HL-60 (cell line): ENCODE results near the gene FHAD1.

Experiments used
- DNase-seq, 2 experiments: peaks; one replicate each; pipeline ENCODE4 v3.0.0-alpha.2; 2010 to 2020; ENCODE audit warnings: low read depth in 1 of 2, low spot score in 1 of 2
- H3K27ac ChIP-seq: fragments of 250-450 bp; sonication (Bioruptor Pico); replicated peaks from 2 replicates; pipeline ENCODE4 v1.5.1; 2020; ENCODE audit warnings: mild to moderate bottlenecking, moderate library complexity
- H3K27me3 ChIP-seq: fragments of 250-450 bp; sonication (Bioruptor Pico); 2 replicates; pipeline ENCODE4 v1.5.1; 2021; ENCODE audit warnings: mild to moderate bottlenecking, moderate library complexity; ENCODE audit not compliant: insufficient read depth, poor library complexity, severe bottlenecking
- H3K4me3 ChIP-seq: replicated peaks from 2 replicates; pipeline ENCODE4 v1.5.1; 2011; ENCODE audit warnings: mild to moderate bottlenecking, control low read depth, low read length; ENCODE audit not compliant: insufficient read depth
- GABPA ChIP-seq: IDR thresholded peaks from 2 replicates; pipeline ENCODE4 v1.6.1; 2012; ENCODE audit warnings: low read depth
- POLR2AphosphoS5 ChIP-seq: IDR thresholded peaks from 2 replicates; pipeline ENCODE4 v1.6.1; 2012; ENCODE audit warnings: low read depth
- SPI1 ChIP-seq: IDR thresholded peaks from 2 replicates; pipeline ENCODE4 v1.6.1; 2012; ENCODE audit warnings: low read depth, mild to moderate bottlenecking, borderline replicate concordance
- TF ChIP-seq, protein P1 (sequence below): IDR thresholded peaks from one replicate; pipeline ENCODE4 v1.5.1; 2011; ENCODE audit warnings: low read length, control low read depth, inconsistent platforms; ENCODE audit not compliant: insufficient read depth
- TF ChIP-seq, protein P2 (sequence below): IDR thresholded peaks from 2 replicates; pipeline ENCODE4 v1.6.1; 2012; ENCODE audit warnings: low read depth; ENCODE audit not compliant: insufficient replicate concordance

The FHAD1 gene

DNA sequence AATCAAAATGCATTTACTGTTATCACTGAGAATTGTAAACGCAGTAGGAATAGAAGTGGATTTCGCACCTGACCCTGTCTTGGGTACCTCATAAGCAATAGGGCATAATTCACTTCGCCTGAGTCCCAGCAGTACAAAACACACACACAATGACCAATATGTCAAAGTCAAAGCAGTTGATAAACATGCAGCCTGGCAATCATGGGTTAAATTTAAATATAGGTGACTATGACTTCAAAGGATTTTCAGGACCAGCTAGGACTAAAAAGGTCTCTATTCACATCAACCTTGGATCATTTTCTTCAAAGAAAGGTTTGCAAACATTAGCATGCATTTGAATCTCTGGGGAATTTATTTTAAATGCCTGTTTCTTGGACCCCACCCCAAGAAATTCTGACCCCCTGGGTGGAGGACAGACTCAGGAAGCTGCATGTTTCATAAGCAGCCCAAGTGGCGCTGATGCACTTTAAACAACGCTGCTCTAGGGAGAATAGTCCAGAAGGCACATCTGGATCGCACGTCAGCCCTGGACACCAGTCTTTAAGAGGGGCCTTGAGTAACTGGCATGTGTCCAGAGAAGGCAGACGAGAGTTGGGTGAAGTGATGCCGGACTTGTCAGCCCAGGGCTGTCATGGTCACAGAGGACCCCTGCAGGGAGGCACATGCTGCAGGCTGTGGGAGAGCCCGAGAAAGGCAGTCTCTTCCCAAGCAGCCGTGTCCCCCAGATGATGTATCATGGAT is 107.0 kb downstream of the FHAD1 start:
- TF ChIP-seq, protein P1, sequence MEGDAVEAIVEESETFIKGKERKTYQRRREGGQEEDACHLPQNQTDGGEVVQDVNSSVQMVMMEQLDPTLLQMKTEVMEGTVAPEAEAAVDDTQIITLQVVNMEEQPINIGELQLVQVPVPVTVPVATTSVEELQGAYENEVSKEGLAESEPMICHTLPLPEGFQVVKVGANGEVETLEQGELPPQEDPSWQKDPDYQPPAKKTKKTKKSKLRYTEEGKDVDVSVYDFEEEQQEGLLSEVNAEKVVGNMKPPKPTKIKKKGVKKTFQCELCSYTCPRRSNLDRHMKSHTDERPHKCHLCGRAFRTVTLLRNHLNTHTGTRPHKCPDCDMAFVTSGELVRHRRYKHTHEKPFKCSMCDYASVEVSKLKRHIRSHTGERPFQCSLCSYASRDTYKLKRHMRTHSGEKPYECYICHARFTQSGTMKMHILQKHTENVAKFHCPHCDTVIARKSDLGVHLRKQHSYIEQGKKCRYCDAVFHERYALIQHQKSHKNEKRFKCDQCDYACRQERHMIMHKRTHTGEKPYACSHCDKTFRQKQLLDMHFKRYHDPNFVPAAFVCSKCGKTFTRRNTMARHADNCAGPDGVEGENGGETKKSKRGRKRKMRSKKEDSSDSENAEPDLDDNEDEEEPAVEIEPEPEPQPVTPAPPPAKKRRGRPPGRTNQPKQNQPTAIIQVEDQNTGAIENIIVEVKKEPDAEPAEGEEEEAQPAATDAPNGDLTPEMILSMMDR = no peak
- TF ChIP-seq SPI1 (no peak), POLR2AphosphoS5 (no peak), GABPA (no peak)
- TF ChIP-seq, protein P2, sequence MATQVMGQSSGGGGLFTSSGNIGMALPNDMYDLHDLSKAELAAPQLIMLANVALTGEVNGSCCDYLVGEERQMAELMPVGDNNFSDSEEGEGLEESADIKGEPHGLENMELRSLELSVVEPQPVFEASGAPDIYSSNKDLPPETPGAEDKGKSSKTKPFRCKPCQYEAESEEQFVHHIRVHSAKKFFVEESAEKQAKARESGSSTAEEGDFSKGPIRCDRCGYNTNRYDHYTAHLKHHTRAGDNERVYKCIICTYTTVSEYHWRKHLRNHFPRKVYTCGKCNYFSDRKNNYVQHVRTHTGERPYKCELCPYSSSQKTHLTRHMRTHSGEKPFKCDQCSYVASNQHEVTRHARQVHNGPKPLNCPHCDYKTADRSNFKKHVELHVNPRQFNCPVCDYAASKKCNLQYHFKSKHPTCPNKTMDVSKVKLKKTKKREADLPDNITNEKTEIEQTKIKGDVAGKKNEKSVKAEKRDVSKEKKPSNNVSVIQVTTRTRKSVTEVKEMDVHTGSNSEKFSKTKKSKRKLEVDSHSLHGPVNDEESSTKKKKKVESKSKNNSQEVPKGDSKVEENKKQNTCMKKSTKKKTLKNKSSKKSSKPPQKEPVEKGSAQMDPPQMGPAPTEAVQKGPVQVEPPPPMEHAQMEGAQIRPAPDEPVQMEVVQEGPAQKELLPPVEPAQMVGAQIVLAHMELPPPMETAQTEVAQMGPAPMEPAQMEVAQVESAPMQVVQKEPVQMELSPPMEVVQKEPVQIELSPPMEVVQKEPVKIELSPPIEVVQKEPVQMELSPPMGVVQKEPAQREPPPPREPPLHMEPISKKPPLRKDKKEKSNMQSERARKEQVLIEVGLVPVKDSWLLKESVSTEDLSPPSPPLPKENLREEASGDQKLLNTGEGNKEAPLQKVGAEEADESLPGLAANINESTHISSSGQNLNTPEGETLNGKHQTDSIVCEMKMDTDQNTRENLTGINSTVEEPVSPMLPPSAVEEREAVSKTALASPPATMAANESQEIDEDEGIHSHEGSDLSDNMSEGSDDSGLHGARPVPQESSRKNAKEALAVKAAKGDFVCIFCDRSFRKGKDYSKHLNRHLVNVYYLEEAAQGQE = no peak
- no peak overlapping the region for H3K27ac ChIP-seq
- no peak for DNase-seq
- no peak overlapping the region for H3K4me3 ChIP-seq
- H3K27me3 ChIP-seq = no peaks in the 10 kb centered on the region

DNA sequence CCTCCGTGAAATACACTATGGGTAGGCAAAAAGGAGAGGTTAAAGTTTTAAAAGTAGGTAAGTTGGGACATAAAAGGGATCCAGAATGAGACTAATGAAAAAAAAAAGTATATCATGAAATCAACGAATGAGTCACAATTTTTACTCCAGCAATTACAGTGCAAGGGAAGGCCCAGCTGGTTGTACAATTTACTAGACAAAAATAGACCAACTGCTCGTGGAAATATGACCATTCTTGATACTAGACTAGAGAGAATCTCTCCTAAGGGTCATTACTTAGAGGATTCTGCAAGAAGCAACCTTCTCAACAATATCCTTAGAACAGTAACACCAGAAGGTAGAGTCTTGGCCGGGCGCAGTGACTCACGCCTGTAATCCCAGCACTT is 107.5 kb downstream of the FHAD1 start:
- no peak for TF ChIP-seq GABPA
- TF ChIP-seq, protein P1 = no peak
- no peak for TF ChIP-seq SPI1
- TF ChIP-seq POLR2AphosphoS5 = no peak
- TF ChIP-seq, protein P2 = no peak
- DNase-seq = no peak
- Histone ChIP-seq H3K27ac (no peak overlapping the region), H3K27me3 (no peaks in the 10 kb centered on the region), H3K4me3 (no peak overlapping the region)

DNA sequence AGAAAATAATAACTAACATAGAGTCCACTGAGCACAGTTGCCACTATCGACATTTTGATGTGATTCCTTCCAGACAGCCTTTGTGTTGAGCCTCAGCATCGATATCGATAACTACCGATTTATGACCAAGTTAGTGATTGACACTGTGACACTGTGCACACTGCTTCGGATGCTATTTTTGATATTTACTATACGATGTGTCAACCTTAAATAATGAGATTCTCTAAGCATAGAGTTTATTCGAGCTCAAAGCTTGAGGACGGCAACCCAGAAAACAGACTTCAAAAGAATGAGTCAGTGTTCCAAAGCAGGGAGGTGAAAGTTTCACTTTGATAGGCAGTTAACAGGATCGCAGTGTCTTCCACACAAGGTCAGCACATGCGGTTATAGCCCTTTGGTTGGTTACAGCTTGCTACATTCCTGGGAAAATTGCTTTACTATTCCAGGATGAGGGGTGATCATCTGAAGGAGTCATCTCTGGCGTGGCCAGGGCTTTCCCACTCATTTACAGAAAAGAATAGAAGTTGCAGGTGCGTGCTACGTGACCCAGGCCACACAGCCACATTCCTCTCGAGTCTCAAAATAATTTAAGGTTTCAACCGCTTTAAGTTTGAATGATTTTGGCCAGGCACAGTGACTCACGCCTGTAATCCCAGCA is 109.1 kb downstream of the FHAD1 start:
- Histone ChIP-seq H3K27me3 (no peaks in the 10 kb centered on the region), H3K4me3 (no peak overlapping the region), H3K27ac (no peak overlapping the region)
- TF ChIP-seq SPI1 (no peak), GABPA (no peak), POLR2AphosphoS5 (no peak)
- TF ChIP-seq, protein P1 = no peak
- TF ChIP-seq, protein P2 = no peak
- no peak for DNase-seq
